Subcutaneous adipose tissue (tissue), 4 donors: ENCODE results near the gene ABR. TPM values are rescaled to one million over a fixed set of nuclear protein-coding genes. Genes with fewer than 3 reads are reported as not detected.

Experiments
- total RNA-seq, 4 donors: library from RNA; depleted of rRNA; stranded (reverse); fragments of >200 nt; gene quantifications; one replicate each; pipeline ENCODE4 v1.1.0, GENCODE V29; 2016
- TF ChIP-seq, protein P1 (sequence below): fragments of 450-650 bp; IDR thresholded peaks from one replicate; pipeline ENCODE4 v1.5.1; 2016; ENCODE audit warnings: low read depth, mild to moderate bottlenecking, control low read depth, antibody characterized with exemption, moderate library complexity

The ABR gene
- total RNA-seq, 4 donors from 2014 or later = 53.8 to 82.8 (median 70.8) TPM

DNA sequence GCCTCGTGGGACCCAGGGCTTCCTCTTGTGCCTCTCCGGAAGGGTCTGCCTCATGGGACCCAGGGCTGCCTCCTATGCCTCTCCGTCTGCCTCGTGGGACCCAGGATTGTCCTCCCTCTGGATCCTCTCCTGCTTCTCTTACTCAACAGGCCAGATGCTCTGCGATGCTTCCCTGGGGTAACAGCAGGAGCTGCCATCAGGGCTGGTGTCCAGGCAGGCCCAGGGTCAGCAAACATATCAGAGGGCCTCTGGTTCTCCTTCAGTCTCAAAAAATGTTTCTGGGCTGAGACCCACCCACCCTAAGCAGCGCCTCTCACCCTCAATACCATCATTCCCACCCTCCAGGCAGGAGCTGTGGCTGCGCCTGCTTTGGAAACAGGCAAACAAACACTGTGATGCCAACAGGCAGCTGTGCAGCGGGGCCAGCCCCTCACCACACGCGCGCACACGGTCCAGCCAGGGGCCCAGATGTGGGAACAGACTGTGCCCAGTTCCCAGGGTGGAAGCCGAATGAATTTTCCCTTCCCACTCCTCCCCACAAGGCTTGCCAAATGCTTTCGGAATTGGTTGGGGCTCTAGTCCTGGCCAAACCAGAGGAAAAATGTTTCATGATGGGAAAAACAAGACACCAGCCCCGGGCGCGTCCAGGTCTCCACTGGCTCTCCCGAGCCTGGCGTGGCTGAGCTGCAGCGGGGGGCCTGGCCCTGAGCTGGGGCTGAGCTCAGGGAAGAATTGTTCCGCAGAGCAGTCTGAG lies 171.6 kb downstream of the ABR start:
- TF ChIP-seq, protein P1, sequence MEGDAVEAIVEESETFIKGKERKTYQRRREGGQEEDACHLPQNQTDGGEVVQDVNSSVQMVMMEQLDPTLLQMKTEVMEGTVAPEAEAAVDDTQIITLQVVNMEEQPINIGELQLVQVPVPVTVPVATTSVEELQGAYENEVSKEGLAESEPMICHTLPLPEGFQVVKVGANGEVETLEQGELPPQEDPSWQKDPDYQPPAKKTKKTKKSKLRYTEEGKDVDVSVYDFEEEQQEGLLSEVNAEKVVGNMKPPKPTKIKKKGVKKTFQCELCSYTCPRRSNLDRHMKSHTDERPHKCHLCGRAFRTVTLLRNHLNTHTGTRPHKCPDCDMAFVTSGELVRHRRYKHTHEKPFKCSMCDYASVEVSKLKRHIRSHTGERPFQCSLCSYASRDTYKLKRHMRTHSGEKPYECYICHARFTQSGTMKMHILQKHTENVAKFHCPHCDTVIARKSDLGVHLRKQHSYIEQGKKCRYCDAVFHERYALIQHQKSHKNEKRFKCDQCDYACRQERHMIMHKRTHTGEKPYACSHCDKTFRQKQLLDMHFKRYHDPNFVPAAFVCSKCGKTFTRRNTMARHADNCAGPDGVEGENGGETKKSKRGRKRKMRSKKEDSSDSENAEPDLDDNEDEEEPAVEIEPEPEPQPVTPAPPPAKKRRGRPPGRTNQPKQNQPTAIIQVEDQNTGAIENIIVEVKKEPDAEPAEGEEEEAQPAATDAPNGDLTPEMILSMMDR = no peak

DNA sequence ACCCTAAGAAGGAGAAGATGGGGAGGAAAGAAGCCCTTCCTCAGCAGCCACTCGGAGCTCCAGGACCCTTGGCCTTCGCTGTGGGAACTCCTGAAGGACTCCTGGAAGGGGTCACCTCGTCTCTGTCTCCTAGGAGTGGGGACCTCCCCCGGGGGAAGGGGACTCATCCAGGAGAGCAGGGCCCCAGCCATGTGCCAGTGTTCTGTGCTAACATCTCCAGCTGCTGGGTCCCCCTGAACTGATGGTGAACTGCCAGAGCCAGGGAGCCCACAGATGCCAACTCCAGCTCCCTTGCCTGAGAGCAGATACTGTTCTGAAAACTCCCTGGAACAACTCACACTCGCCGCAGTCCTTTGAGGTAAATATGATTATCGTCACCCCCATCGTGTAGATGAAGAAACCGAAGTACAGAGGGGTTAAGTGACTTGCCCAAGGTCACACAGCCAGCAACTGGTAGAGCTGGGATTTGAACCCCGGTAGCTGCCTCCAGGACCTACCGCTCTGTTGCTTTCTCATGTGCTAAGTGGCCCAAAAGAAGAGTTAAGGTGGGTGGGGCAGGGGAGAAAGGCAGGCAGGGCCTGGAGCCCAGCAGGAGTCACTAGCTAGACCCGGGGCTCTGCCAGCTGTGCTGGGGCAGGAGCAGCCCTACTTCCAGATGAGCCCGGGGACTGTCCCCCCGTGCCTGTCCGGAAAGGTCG lies 172.3 kb downstream of the ABR start:
- TF ChIP-seq, protein P1 = no peak

DNA sequence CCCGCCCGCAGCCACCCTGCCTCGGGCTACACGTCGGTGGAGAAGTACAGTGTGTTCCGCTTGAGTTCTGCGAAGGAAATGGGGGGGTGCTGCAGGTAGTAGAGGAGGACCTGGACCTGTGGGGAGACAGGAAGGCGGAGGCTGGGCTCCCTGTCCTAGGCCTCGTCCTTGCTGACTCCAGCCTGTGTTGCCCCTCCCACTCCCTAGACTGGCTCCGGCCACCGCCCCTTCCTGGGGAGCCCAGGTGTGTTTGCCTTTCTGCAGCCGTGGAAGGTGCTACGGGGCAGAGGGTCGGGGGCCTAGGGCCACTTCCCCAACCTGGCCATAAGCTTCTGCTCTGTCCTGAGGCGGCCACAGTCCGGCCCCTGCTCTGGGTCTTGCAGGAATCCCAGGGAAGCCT lies 173.7 kb downstream of the ABR start:
- TF ChIP-seq, protein P1 = no peak

DNA sequence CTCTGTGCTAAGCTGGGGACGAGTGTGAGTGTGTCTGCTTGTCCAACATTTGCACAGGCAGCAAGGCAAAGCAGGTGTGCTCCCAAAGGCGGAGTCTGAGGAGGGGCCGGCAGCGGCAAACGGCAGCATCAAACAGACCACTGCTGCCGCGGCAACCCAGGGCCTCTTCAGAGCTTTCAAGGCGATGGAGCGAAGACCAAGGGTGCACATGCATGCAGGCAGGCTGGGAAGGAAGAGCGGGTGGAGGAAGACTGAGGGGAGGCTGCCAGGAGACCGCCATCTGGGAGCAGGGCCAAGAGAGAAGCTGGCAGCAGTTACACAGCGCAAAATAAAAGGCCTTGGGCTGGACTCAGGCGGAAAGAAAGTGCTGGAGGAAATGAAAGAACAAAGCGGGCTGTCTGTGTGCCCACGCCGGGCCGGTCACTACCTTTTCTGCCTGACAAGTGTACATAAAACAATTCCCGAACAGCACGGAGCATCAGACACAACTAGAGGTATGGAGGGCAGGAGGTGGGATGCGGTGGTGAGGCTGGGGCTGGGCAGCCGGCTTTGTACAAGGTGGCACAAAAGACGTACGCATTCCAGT lies 174.3 kb downstream of the ABR start:
- TF ChIP-seq, protein P1 = no peak

DNA sequence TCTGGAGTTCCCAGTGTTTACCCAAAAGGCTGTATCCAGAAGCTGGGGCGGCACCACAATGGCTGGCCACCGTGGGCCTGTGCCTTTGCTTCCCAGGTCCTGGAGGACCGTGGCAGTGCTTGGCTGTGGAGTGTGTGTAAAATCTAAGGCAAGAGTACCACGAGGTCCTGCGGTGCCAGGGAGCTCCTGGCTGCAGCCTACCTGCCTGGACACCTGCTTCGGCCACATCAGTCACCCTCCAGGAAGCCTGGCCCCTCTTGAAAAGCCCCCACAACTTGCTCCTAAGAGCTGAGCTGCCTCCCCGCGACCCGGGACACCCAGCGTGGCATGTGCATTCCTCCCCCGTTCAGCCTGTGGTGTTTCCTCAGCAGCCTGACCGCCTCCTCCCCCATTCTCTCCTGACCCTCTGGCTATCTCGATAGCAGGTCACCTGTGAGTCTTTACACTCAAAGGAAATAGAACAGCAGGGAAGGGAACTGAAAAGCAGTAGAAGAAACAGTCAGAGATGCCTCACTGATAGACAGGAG lies 174.9 kb downstream of the ABR start:
- TF ChIP-seq, protein P1 = no peak

DNA sequence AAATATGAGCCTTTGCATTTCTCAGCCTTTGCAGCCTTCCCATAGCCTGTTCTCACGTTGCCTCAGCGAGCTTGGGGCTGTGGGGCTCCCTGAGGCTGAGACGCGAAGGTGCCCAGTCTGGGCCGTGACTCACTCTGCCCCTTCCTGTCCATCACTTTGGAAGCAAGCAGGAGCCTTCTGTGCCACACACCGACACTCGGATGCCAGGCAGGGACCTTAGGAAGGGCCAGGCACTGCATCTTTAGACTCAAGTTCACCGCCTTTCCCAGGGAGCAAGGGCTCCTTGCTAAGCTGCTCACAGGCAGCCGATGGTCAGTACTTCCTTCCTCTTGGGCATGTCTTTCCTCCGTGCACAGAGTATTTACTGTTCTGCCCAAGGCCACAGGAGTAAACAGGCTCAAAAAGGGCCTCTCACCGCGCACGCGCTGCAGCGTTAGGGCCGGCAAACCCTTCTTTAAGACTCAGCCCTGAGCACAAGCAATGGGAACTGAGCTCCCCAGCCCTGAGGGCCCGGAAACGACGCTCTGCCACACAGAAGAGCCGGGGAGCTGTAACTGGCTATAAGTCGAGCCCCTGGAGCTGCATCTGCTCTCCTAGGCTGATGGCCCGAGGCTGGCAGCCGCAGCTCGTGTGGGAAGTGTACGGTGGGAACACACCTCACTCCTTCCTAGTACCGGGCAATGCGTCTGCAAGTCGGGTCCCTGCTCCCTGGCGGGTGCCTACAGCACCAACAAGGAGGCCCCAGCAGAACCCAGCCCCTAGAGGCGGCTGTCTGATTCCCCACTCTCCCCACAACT lies 175.6 kb downstream of the ABR start:
- TF ChIP-seq, protein P1 = no peak
